Body of pancreas (tissue), 4 donors: ENCODE measurements around the gene CHRFAM7A.
"Not testable (repeated sequence)": the region's sequence is repeated elsewhere in the genome, so short reads cannot be mapped to it uniquely, and the experiment has no call there.

Experiments used
- CTCF ChIP-seq, 7 experiments: fragments of 450-650 bp in 4 of 7; fragments of 200-600 bp in 3 of 7; sonication (generic) in 3 of 7; IDR thresholded peaks; one replicate each; pipeline ENCODE4 v1.5.1; 2016 to 2019; ENCODE audit warnings: antibody characterized with exemption in 7 of 7
- POLR2A ChIP-seq, 3 donors: fragments of 450-650 bp; IDR thresholded peaks; one replicate each; pipeline ENCODE4 v1.6.1; 2016; ENCODE audit warnings: antibody characterized with exemption in 3 of 3, mild to moderate bottlenecking in 2 of 3

- not testable (repeated sequence) for TF ChIP-seq CTCF, POLR2A (IDR thresholded peaks at IDR 0.05)
Measured at GRCh38 chr15:30336584-30336983, 56.8 kb downstream of the CHRFAM7A start.
